HEK293T (cell line): ENCODE measurements around the gene TPGS2.
"Not testable (repeated sequence)": the region's sequence is repeated elsewhere in the genome, so short reads cannot be mapped to it uniquely, and the experiment has no call there.

Source experiments
- BHLHE40 ChIP-seq: fragments of 450-650 bp; IDR thresholded peaks from 2 replicates; pipeline ENCODE4 v1.6.1; 2016; ENCODE audit warnings: mild to moderate bottlenecking, moderate library complexity, borderline replicate concordance
- FOXA1 ChIP-seq: fragments of 450-650 bp; IDR thresholded peaks from 2 replicates; pipeline ENCODE4 v1.6.1; 2016; ENCODE audit warnings: mild to moderate bottlenecking
- FOXK2 ChIP-seq: fragments of 450-650 bp; IDR thresholded peaks from 2 replicates; pipeline ENCODE4 v1.6.1; 2016; ENCODE audit warnings: mild to moderate bottlenecking
- FOXM1 ChIP-seq: fragments of 450-650 bp; IDR thresholded peaks from 2 replicates; pipeline ENCODE4 v1.6.1; 2017; ENCODE audit warnings: mild to moderate bottlenecking, borderline replicate concordance
- PKNOX1 ChIP-seq: fragments of 450-650 bp; IDR thresholded peaks from 2 replicates; pipeline ENCODE4 v1.6.1; 2016

- TF ChIP-seq FOXK2, FOXM1, PKNOX1, BHLHE40, FOXA1: not testable (repeated sequence)
These were observed 12.7 kb downstream of the TPGS2 start for GRCh38 chr18:36816096-36816495.
